Stomach (tissue), 4 donors: Measurements from ENCODE around the gene NKG7.

ENCODE experiments used
- CTCF ChIP-seq, 7 experiments: fragments of 450-650 bp in 4 of 7; fragments of 200-600 bp in 3 of 7; sonication (generic) in 3 of 7; IDR thresholded peaks; one replicate each; pipeline ENCODE4 v1.5.1; 2016 to 2019; ENCODE audit warnings: antibody characterized with exemption in 7 of 7, control low read depth in 2 of 7, mild to moderate bottlenecking in 1 of 7
- POLR2AphosphoS5 ChIP-seq, 3 donors: sonication (generic); formaldehyde crosslinking; IDR thresholded peaks; one replicate each; pipeline ENCODE4 v1.6.1; 2016; ENCODE audit warnings: antibody characterized with exemption in 3 of 3

GRCh38 chr19:51410950-51411748 is 38.7 kb upstream of the NKG7 start:
- TF ChIP-seq CTCF (IDR thresholded peaks at IDR 0.05) (no peak), POLR2AphosphoS5 (IDR thresholded peaks at IDR 0.05) (no peak)
